ENCODE measurements around the gene DIP2C. TPM values are rescaled to one million over a fixed set of nuclear protein-coding genes. Genes with fewer than 3 reads are reported as not detected.

The DIP2C gene
- polyA plus RNA-seq, 1 donor: 26.3 TPM

DNA sequence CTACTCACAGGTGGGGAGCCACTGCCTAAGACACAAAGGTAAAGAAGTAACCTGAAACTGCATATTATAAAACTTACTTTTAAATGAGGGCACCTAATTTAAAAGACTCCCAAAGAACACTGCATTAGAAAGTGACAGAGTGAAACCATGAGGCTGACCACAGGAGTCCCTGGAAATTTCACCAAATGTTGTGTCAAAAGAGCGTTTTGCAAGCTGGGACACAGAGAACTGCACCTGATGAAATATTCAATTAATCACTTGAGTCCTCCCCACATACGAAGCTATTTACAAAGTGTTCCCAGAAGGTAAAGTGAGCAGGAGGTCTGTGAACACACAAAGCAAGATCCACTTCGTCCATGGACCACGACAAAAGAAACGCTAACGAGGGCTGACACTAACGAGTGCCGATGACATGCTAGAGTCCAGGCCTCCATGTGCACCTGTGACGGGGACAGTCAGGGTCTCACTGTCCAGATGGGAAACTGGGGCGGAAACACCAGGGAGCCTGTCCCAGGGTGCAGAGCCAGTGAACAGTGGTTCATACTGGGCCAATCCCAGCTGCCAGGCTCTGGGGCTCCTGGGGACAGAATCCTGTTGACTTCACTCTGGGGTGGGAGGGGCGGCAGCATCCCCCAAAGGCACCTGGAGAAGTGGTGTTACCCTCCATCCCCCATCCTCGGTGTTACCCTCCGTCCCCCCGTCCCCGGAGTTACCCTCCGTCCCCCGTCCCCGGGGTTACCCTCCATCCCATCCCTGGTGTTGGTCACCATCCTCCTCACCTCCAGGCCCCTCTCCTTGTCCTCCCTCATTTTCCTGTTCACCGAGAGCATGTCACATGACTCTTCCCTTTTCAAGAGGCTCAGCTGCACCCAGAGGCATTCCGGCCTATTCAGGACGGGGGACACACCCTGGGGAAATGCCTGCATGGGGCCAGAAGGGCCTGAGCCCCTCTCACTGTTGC lies 63.4 kb downstream of the DIP2C start:
- no peak for DNase-seq (ENCODE audit: low read depth)

DNA sequence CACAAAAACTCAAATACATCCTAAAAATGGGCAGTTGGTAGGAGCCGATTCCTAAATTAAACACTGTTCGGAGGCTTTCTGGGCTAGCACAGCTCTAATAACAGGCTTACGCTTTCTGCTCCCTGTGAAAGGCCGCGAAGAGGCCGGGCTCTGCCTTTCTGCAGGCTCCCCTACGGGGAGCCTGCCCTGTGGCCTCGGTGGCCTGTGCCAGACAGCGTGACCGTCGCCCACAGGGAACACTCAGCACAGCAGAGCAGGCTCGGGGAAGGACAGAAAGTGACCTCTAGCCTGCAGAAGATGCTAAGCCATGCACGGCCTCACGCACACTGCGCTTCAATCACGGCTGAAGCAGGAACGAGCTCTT lies 64.2 kb downstream of the DIP2C start:
- DNase-seq (ENCODE audit: low read depth): no peak

- DNase-seq (ENCODE audit: low read depth): no peak
Measured at GRCh38 chr10:624605-625332, 64.7 kb downstream of the DIP2C start.

GRCh38 chr10:624312-624604 lies 65.2 kb downstream of the DIP2C start:
- DNase-seq (ENCODE audit: low read depth): no peak

DNA sequence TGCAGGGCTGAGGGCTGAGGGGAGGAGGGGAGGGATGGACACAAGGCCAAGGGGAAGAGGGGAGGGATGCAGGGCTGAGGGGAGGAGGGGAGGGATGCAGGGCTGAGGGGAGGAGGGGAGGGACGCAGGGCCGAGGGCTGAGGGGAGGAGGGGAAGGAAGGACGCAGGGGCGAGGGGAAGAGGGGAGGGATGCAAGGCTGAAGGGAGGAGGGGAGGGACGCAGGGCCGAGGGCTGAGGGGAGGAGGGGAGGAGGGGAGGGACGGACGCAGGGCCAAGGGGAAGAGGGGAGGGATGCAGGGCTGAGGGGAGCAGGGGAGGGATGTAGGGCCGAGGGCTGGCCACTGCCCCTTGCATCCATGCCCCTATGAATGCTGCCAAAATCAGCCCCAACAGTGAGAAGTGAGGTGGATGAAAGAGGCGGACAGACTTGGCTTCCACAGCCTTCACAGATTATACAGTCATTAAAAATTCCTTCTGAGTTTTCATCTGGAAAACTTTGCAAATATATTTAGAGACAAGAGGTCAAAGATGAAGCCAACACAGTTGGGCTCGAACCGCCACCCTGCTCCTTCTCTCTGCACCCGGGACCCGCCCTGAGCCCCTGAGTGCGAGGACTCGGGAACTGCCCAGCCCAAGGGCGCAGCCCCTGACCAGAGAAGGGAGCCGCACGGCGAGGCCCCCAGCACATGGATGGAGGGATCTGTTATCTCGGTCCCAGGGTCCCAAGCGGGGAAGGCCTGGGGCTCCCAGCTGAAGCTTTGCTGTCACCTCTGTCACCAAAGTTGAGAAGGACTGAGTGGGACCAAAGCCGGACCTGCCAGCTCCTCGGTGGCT lies 65.8 kb downstream of the DIP2C start:
- DNase-seq (ENCODE audit: low read depth): no peak

GRCh38 chr10:623014-623413 lies 66.5 kb downstream of the DIP2C start:
- no peak for DNase-seq (ENCODE audit: low read depth)

DNA sequence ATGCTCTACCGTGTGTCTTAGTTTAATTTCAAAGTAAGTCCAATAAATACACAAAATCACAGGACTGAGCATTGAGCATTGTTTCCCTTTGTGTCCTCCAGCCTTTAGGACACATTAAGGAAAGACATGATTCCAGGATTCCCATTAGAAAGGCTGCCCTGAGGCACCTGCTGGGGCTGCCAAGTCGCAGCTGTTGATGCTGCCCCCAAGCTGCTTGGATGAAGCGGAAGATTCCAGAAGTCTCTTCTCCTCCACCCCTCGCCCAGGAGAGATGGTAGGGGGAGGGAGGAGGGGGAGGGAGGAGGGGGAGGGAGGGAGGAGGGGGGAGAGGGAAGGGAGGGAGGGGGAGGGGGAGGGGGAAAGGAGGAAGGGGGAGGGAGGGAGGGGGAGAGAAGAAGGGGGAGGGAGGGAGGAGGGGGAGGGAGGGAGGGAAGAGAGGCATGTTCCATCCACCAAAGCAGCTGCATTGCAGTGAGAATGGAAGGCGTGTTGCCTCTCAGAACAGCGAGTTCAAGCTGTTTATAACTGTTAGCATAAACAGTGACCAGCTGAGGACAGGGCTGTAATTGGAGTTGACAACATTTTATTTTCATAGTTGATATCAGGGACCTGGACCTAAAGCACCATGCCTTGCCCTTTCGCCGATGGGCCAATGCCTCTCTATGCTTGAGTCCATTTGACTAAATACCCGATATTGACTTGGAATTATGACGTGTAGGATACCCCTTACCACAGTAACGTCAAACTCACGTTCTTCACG lies 67.3 kb downstream of the DIP2C start:
- no peak for DNase-seq (ENCODE audit: low read depth)

DNA sequence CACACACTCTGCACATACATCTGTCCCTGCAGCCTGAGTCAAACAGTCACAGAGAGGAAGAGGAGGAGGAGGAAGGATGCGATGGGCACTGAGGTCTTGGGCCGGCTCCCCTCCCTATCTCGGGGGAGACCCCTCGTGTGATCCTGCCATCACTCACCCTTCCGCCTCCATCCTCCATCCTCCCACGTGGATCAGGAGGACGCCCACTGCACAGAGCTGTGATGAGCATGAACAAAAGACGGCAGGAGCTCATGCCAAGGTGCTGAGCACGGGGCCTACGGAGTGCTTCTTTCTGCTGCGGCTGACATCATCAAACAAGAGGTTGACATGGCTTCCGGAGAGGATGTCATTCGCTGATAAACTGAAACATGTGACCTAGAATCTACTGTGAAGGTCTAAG lies 68.0 kb downstream of the DIP2C start:
- no peak for DNase-seq (ENCODE audit: low read depth)

DNA sequence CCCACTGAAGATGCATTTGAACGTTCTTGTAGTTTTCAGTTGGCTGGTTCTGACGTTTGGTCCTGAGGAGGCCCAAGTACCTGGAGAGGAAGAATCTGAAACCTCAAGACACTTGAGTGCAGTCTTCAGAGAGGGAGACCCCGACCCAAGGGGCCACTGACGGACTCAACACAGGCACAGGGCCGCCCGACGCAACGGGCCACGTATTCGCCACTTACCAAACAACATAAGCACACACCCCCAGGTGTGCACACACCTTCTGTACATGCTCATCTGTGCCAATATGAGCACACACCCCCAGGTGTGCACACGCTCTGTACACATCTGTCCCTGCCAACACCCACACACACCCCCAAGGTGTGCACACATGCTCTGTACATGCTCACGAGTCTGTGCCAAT lies 68.5 kb downstream of the DIP2C start:
- DNase-seq (ENCODE audit: low read depth): no peak

GRCh38 chr10:620417-620816 lies 69.1 kb downstream of the DIP2C start:
- DNase-seq (ENCODE audit: low read depth): no peak

DNA sequence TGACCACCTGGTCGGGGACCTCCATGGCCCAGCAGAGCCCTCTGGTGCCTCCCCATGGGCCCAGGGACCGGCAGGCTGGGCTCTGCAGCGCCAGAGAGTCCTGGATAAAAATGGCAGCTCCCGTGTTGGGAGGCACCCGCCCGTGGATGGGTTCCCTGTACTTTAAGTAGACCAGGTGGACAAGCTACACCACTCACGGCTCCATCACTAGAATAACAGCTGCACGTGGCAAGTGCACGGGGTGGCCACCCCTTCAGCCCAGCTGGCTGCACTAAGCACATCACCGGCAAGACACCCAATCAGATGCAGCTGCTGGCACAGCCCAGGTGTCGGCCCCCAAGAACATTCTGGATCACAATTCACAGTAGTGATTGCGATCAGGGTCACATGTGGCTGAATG lies 69.8 kb downstream of the DIP2C start:
- DNase-seq (ENCODE audit: low read depth): no peak

- no peak for DNase-seq (ENCODE audit: low read depth)
Measured at GRCh38 chr10:618229-618989, 71.1 kb downstream of the DIP2C start.

DNA sequence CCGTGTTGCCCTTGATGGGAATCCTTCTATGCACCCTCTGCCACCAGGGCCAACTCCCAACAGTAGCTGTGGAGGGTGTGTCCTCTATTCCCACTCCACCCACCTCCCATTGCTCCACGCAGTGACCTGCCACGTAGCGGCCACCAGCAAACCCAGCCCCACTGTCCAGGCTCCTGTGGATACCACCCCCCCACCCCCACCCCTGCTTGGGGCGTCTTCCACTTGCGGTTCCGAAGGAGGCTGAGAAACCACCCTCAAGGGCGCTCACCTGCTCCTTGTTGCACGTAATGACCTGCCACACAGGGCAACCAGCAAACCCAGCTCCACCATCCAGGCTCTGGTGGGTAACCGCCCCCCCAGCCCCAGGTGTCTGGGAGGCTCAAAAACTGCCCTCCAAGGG lies 72.0 kb downstream of the DIP2C start:
- no peak for DNase-seq (ENCODE audit: low read depth)

- DNase-seq (ENCODE audit: low read depth): no peak
Measured at GRCh38 chr10:615583-616152, 73.8 kb downstream of the DIP2C start.

GRCh38 chr10:614790-615582 lies 74.5 kb downstream of the DIP2C start:
- no peak for DNase-seq (ENCODE audit: low read depth)

GRCh38 chr10:614139-614711 lies 75.2 kb downstream of the DIP2C start:
- DNase-seq (ENCODE audit: low read depth): no peak

DNA sequence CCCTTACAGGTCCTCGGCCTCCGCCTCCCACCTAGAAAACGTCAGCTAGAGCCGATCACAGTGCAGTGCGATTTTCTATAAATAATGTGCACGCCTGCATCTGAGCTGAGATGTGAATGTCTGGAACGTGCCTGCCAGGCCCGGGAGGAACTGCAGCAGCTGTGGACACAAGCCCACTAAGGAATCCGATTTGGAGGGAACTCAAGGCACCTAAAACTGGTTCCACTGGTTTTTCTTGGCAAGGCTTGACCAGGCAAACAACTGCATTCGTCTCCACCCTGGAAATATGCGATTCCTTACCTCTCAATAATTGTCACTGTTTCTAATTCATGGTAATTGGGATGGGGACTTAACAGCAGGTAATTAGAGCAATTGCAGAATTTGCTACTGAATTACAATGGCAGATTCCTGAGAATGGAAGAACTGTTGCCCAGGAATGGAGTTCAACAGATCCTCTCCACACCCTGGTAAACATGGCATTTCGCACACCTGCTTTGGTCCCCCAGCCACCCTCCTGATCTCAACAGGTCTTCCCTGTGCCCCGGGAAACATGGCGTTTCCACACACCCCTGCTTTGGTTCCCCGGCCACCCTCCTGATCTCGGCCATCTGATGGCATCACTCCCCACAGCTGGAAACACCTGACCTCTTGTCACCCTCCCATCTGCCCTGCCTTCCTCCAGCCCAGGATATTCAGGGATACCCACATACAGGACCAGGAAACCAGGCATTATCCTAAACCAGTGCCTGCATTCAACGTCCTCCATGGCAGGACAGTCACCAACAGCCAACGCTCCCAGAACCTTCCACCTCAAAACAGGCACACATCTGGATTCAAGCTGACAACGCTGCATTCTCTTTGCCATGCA lies 76.0 kb downstream of the DIP2C start:
- no peak for DNase-seq (ENCODE audit: low read depth)

- no peak for DNase-seq (ENCODE audit: low read depth)
Measured at GRCh38 chr10:612696-613095, 76.8 kb downstream of the DIP2C start.

Data from forelimb muscle (tissue), 1 donor.